Measurements from ENCODE around the gene ARFGEF2. TPM values are rescaled to one million over a fixed set of nuclear protein-coding genes. Genes with fewer than 3 reads are reported as not detected.

The ARFGEF2 gene
- total RNA-seq, 4 donors from 2014 or later, result 23.7 to 37.0 (median 28.1) TPM

- WGBS, 2 donors, result 8 to 9% methylated on average over 20 to 30 of the region's 34 CpGs
- Histone ChIP-seq H3K4me1 (peaks cover 15 to 62% (median 33%) of the 10 kb centered on the region in 3 donors), H3K27ac (peak overlapping the region; percentile 95 to 99 (median 97)), H3K36me3 (no peaks in the 10 kb centered on the region), H3K9me3 (no peaks in the 10 kb centered on the region), H3K27me3 (no peaks in the 10 kb centered on the region), H3K4me3 (peak overlapping the region; percentile 76 to 98 (median 93))
- no peak for TF ChIP-seq POLR2A (IDR thresholded peaks at IDR 0.05)
- no peak for TF ChIP-seq CTCF (IDR thresholded peaks at IDR 0.05)
- DNase-seq, result no peak
- intact Hi-C loops (cut with DNase I), result no loop called here
Measured at GRCh38 chr20:48921883-48922820, 641 bp downstream of the ARFGEF2 start.

GRCh38 chr20:48923149-48923718 lies 1.7 kb downstream of the ARFGEF2 start:
- no peak for DNase-seq
- TF ChIP-seq POLR2A (IDR thresholded peaks at IDR 0.05) (no peak), CTCF (IDR thresholded peaks at IDR 0.05) (no peak)
- Histone ChIP-seq H3K36me3 (no peaks in the 10 kb centered on the region), H3K27ac (peak overlapping the region in 2 of 4 donors; percentile 96 to 99), H3K4me3 (peak overlapping the region in 2 of 4 donors; percentile 96 to 98), H3K27me3 (no peaks in the 10 kb centered on the region), H3K4me1 (peaks cover 15 to 62% (median 37%) of the 10 kb centered on the region in 3 donors), H3K9me3 (no peaks in the 10 kb centered on the region)
- intact Hi-C loops (cut with DNase I), result no loop called here
- 33 to 49% methylated on average over 4 of the region's 4 CpGs for WGBS, 2 donors

- Histone ChIP-seq H3K4me3 (no peak overlapping the region), H3K27me3 (no peaks in the 10 kb centered on the region), H3K27ac (peak overlapping the region in 1 of 4 donors; percentile 15), H3K9me3 (no peaks in the 10 kb centered on the region), H3K36me3 (no peaks in the 10 kb centered on the region), H3K4me1 (peaks cover 15 to 76% (median 46%) of the 10 kb centered on the region in 3 donors)
- DNase-seq, result no peak
- intact Hi-C loops (cut with DNase I), result no loop called here
- 42 to 52% methylated on average over 3 of the region's 3 CpGs for WGBS, 2 donors
- TF ChIP-seq POLR2A (IDR thresholded peaks at IDR 0.05) (no peak), CTCF (IDR thresholded peaks at IDR 0.05) (no peak)
Measured at GRCh38 chr20:48924756-48925109, 3.2 kb downstream of the ARFGEF2 start.

- H3K27ac ChIP-seq, result no peak overlapping the region
- H3K4me1 ChIP-seq, result peaks cover 15 to 75% (median 47%) of the 10 kb centered on the region in 3 donors
- H3K36me3 ChIP-seq, result no peaks in the 10 kb centered on the region
- no peaks in the 10 kb centered on the region for H3K27me3 ChIP-seq
- no peaks in the 10 kb centered on the region for H3K9me3 ChIP-seq
- no peak for DNase-seq
- WGBS, 2 donors, result 90 to 94% methylated on average over 3 of the region's 3 CpGs
- intact Hi-C loops (cut with DNase I), result no loop called here
- TF ChIP-seq POLR2A (IDR thresholded peaks at IDR 0.05) (no peak), CTCF (IDR thresholded peaks at IDR 0.05) (no peak)
- no peak overlapping the region for H3K4me3 ChIP-seq
Measured at GRCh38 chr20:48926267-48926666, 4.8 kb downstream of the ARFGEF2 start.

- 84% methylated on average over 3 of the region's 3 CpGs for WGBS, 2 donors
- TF ChIP-seq POLR2A (IDR thresholded peaks at IDR 0.05), result no peak
- no peak for TF ChIP-seq CTCF (IDR thresholded peaks at IDR 0.05)
- H3K9me3 ChIP-seq, result no peaks in the 10 kb centered on the region
- no peak for DNase-seq
- no peaks in the 10 kb centered on the region for H3K36me3 ChIP-seq
- no peaks in the 10 kb centered on the region for H3K27me3 ChIP-seq
- intact Hi-C loops (cut with DNase I), result no loop called here
- H3K4me1 ChIP-seq, result peaks cover 15 to 75% (median 47%) of the 10 kb centered on the region in 3 donors
- no peak overlapping the region for H3K4me3 ChIP-seq
- H3K27ac ChIP-seq, result no peak overlapping the region
Measured at GRCh38 chr20:48926821-48927220, 5.3 kb downstream of the ARFGEF2 start.
